Limb (tissue), 2 donors: ENCODE measurements around the gene PCDHB11.
A peak's percentile ranks its signal among the peaks of the same experiment; 100 is the strongest.
"Not testable (repeated sequence)": the region's sequence is repeated elsewhere in the genome, so short reads cannot be mapped to it uniquely, and the experiment has no call there.

Experiments used
- DNase-seq, 2 donors: peaks; one replicate each; pipeline ENCODE4 v3.0.0-alpha.2; 2016; ENCODE audit errors: extremely low spot score in 2 of 2

Gene PCDHB11

DNA sequence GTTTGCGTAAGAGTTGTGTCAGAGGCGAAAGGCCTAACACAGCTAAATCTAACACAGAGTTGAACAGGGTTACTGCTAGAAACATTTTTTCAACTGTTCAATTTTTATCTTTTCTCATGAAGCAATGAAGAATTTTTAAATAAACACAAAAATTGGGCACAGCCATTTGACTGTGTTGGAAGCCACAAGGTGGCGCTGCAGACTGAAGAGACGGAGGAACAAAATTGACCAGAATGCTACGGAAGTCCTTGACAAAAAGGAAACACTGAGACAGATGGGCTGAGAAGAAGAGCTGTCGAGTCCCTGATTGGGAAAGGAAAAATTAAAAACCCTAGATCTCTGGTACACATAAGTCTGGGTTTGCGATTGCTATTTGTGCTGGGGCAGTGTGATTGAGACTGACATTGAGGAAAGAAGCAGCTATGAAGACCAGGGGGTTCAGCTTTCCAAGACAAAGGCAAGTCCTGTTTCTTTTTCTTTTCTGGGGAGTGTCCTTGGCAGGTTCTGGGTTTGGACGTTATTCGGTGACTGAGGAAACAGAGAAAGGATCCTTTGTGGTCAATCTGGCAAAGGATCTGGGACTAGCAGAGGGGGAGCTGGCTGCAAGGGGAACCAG lies 12.4 kb upstream of the PCDHB11 start, which contains the start of gene PCDHB9:
TSS of gene PCDHB9 (plus strand) at position 265 of the 616 bp plus-strand sequence. CDS start at position 423, 158 bp downstream.
- no peak for DNase-seq

GRCh38 chr5:141188682-141189081 lies 10.7 kb upstream of the PCDHB11 start:
- DNase-seq, result not testable (repeated sequence)

GRCh38 chr5:141189131-141189530 lies 10.3 kb upstream of the PCDHB11 start:
- not testable (repeated sequence) for DNase-seq

DNA sequence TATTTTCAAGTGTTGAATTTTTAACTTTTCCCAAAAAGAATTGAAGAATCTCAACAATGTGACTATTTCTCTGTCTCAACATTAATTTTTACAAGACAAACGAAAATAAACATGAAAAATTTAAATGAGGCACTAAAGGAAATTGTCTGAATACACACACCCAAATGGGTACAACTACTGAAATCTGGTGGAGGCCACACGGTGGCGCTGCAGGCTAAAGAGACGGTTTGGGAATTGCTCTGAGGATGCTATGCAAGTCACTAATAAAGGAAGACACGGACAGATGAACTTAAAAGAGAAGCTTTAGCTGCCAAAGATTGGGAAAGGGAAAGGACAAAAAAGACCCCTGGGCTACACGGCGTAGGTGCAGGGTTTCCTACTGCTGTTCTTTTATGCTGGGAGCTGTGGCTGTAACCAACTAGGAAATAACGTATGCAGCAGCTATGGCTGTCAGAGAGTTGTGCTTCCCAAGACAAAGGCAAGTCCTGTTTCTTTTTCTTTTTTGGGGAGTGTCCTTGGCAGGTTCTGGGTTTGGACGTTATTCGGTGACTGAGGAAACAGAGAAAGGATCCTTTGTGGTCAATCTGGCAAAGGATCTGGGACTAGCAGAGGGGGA lies 7.2 kb upstream of the PCDHB11 start, which contains the start of gene PCDHB10:
TSS of gene PCDHB10 (plus strand) at position 244 of the 616 bp plus-strand sequence. CDS start at position 444, 200 bp downstream.
- peak in 1 of 2 donors; percentile 53 for DNase-seq

GRCh38 chr5:141194332-141194731 lies 5.1 kb upstream of the PCDHB11 start:
- DNase-seq, result not testable (repeated sequence)

DNA sequence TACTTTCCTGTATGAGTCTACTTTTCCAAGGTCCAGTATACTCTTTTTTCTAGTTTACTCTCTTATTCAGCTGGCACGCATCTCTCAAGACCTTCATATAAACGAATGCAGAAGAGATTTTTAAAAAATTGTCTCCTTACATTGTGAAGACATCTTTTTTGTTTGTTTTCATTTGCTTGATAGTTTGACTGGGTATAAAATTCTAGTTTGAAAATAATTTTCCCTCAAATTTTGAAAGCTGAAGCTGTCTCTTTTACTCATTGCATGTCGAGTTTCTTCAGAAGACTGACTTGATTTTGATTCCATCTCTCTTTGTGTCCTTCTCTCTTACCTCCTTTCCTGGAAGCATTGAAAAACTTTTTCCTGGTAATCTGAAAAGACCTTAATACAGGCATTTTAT lies 3.1 kb upstream of the PCDHB11 start:
- DNase-seq, result no peak

- not testable (repeated sequence) for DNase-seq
These were observed 1.7 kb downstream of the PCDHB11 start for GRCh38 chr5:141201126-141201525.

- DNase-seq, result not testable (repeated sequence)
These were observed 2.2 kb downstream of the PCDHB11 start for GRCh38 chr5:141201646-141202045.

DNA sequence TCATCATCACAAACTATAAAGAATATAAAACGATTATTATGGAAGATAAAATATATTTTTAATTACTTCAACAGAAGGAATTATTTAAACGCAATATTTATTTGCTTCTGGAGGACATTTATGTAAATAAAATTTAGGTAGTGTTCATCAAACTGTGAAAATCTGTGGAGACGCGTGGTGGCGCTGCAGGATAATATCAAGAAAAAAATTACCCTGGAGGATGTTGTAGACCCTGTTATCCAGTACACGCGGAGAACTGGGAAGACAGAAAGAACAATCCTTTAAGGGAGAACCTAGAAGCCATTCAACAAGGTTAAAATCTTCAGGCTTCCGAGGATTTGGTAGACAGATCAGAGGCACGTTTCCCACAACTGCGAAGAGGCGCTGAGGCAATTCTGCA lies 9.1 kb downstream of the PCDHB11 start, which contains the start of gene PCDHB12:
TSS of gene PCDHB12 (plus strand) at position 242 of the 400 bp plus-strand sequence. CDS start 189 bp downstream, outside the sequence.
- no peak for DNase-seq

DNA sequence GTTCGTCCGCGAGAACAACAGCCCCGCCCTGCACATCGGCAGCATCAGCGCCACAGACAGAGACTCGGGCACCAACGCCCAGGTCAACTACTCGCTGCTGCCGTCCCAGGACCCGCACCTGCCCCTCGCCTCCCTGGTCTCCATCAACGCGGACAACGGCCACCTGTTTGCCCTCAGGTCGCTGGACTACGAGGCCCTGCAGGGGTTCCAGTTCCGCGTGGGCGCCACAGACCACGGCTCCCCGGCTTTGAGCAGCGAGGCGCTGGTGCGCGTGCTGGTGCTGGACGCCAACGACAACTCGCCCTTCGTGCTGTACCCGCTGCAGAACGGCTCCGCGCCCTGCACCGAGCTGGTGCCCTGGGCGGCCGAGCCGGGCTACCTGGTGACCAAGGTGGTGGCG lies 10.9 kb downstream of the PCDHB11 start:
- not testable (repeated sequence) for DNase-seq

- not testable (repeated sequence) for DNase-seq
These were observed 11.4 kb downstream of the PCDHB11 start for GRCh38 chr5:141210849-141211248.

DNA sequence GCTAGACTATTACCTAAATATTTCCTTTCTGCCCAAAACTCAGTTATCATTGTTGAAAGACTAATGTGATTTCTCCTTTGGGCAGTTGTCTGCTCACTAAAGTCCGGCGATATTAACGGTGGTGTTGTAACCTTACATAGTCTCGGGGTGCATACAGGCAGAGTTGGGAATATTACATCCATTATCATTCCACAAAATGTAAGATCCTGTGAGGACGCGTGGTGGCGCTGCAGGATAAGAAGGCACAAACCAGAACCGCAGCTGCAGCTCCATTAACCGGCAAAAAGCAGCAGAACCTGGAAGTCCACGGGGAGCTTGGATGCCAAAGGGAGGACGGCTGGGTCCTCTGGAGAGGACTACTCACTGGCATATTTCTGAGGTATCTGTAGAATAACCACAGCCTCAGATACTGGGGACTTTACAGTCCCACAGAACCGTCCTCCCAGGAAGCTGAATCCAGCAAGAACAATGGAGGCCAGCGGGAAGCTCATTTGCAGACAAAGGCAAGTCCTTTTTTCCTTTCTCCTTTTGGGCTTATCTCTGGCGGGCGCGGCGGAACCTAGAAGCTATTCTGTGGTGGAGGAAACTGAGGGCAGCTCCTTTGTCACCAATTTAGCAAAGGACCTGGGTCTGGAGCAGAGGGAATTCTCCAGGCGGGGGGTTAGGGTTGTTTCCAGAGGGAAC lies 14.4 kb downstream of the PCDHB11 start, which contains the start of gene PCDHB13:
TSS of gene PCDHB13 (plus strand) at position 264 of the 684 bp plus-strand sequence. CDS start at position 469, 205 bp downstream.
- not testable (repeated sequence) for DNase-seq

DNA sequence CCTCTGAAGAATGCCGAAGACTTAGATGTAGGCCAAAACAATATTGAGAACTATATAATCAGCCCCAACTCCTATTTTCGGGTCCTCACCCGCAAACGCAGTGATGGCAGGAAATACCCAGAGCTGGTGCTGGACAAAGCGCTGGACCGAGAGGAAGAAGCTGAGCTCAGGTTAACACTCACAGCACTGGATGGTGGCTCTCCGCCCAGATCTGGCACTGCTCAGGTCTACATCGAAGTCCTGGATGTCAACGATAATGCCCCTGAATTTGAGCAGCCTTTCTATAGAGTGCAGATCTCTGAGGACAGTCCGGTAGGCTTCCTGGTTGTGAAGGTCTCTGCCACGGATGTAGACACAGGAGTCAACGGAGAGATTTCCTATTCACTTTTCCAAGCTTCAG lies 15.2 kb downstream of the PCDHB11 start:
- not testable (repeated sequence) for DNase-seq

DNA sequence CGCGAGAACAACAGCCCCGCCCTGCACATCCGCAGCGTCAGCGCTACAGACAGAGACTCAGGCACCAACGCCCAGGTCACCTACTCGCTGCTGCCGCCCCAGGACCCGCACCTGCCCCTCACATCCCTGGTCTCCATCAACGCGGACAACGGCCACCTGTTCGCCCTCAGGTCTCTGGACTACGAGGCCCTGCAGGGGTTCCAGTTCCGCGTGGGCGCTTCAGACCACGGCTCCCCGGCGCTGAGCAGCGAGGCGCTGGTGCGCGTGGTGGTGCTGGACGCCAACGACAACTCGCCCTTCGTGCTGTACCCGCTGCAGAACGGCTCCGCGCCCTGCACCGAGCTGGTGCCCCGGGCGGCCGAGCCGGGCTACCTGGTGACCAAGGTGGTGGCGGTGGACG lies 16.1 kb downstream of the PCDHB11 start:
- not testable (repeated sequence) for DNase-seq

- not testable (repeated sequence) for DNase-seq
These were observed 16.6 kb downstream of the PCDHB11 start for GRCh38 chr5:141216035-141216434.

- peak in 1 of 2 donors; percentile 7 for DNase-seq
These were observed 23.8 kb downstream of the PCDHB11 start, which contains the start of gene PCDHB14 for GRCh38 chr5:141223112-141223783. PCDHB14 (plus strand) TSS chr5:141223343; CDS start chr5:141223506, 163 bp downstream.

DNA sequence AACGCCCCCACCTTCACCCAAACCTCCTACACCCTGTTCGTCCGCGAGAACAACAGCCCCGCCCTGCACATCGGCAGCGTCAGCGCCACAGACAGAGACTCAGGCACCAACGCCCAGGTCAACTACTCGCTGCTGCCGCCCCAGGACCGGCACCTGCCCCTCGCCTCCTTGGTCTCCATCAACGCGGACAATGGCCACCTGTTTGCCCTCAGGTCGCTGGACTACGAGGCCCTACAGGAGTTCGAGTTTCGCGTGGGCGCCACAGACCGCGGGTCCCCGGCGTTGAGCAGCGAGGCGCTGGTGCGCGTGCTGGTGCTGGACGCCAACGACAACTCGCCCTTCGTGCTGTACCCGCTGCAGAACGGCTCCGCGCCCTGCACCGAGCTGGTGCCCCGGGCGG lies 25.4 kb downstream of the PCDHB11 start:
- not testable (repeated sequence) for DNase-seq

DNA sequence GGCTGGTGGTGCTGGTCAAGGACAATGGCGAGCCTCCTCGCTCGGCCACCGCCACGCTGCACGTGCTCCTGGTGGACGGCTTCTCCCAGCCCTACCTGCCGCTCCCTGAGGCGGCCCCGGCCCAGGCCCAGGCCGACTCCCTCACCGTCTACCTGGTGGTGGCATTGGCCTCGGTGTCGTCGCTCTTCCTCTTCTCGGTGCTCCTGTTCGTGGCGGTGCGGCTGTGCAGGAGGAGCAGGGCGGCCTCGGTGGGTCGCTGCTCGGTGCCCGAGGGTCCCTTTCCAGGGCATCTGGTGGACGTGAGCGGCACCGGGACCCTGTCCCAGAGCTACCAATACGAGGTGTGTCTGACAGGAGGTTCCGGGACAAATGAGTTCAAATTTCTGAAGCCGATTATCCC lies 26.0 kb downstream of the PCDHB11 start:
- not testable (repeated sequence) for DNase-seq

DNA sequence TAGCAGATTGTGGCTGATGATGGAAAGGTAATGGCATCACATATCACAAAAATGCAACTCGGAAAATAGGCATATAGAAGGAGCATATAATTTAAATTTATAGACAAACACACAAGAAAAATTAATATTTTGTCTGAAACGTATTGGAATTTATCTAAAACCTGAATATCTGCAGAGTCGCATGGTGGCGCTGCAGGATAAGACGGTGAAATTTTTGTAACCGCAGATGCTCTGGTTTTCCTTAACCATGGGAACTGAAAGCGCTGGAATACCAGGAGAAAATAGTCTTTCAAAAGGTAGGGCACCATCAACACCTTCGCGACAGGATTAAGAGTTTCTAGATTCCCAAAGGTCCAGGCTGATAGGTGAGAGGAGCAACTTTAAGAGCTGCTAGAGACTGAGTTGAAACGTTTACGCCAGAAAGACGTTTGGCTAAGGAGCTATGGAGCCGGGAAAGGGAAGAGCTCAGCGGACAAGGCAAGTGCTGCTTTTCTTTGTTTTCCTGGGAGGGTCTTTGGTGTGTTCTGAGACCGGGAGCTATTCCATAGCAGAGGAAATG lies 34.8 kb downstream of the PCDHB11 start:
- no peak for DNase-seq

- not testable (repeated sequence) for DNase-seq
These were observed 36.5 kb downstream of the PCDHB11 start for GRCh38 chr5:141235922-141236321.
